ENCODE data around the gene ESPNL.

ESPNL gene

DNA sequence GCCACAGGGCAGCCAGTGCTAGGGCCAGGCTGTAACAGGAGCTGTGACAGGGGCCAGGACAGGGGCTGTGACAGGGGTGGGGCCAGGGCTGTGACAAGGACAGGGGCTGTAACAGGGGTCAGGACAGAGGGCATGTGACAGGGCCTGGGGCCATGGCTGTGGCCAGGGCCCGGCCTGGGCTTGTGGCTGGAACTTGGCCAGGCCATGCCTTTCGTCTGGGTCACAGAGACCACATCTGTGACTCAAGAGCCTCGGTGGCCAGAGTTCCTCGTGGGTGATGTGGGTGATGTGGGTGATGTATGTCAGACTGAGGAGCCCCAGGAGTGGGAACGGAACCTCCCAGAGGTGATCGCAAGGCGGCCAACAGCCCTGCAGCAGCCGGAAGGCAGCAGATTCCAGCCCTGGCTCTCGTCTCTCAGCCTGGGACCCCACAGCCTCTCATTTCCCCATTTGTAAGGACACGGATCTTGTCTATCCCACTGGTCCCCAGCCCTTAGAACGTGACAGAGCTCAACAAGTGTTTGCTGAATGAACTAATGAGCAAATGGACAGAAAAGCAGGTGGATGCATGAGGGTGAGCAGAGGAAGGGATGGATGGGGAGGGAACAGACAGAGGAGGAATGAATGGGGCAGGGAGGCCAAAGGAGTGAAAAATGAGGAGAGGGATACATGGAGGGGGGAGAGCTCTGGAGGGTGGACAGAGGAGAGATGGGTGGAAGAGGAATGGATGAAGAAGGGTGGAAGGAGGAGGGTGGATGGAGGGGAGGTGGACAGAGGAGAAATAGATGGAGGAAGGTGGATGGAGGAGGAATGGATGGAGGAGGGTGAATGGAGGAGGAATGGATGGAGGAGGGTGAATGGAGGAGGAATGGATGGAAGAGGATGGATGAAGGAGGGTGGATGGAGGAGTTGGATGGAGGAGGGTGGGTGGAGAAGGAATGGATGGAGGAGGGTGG lies 17.3 kb downstream of the ESPNL start:
- DNase-seq = no peak

- no peak for DNase-seq
Observed at GRCh38 chr2:238119756-238120462, 19.8 kb downstream of the ESPNL start.

GRCh38 chr2:238120463-238121298 lies 20.5 kb downstream of the ESPNL start:
- DNase-seq = no peak

- no peak for DNase-seq
Observed at GRCh38 chr2:238121511-238122286, 21.6 kb downstream of the ESPNL start.

DNA sequence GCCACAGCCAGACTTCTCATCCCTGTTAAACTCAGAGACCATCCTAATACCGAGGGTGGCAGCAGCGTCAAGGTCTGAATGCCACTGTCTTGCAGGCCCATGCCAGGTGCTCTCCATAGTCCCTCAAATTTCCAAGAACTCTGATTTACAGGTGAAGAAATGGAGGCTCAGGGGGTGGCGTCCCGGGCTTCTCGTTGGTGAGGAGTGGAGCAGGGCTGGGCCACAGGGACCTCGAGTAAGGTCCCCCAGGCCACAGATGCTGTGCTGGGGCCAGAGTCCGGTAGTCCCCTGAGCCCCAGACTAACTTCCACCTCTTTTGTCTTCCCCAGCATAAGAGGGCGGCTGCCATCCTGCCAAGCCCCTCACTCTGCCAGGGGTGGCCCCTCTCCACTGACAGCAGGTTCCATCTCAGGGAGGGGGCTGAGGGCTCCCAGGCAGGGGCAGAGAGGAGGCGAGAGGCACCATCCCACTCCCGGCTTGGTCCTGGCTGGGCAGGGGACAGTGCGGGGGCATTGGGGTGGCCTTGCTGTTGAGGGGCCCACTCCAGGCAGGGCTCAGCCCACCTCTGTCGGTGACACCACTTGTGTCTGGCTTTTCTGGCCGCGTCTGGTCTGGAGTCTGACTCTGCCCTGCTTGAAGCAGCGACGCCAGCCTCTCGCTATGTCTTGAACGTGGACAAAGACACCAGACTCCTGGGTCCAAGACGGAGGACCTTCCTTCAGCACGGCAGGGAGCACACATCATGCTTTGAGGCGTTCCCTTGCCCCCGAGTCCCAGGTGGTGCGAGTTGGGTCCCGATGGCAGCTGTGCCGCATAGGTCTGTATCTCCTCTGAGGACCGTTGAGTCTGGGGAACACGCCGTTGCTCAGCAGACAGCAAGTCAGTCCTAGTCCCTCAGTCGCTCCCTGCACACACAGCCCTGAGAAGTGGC lies 22.4 kb downstream of the ESPNL start:
- no peak for DNase-seq

GRCh38 chr2:238123218-238123971 lies 23.3 kb downstream of the ESPNL start:
- no peak for DNase-seq

DNA sequence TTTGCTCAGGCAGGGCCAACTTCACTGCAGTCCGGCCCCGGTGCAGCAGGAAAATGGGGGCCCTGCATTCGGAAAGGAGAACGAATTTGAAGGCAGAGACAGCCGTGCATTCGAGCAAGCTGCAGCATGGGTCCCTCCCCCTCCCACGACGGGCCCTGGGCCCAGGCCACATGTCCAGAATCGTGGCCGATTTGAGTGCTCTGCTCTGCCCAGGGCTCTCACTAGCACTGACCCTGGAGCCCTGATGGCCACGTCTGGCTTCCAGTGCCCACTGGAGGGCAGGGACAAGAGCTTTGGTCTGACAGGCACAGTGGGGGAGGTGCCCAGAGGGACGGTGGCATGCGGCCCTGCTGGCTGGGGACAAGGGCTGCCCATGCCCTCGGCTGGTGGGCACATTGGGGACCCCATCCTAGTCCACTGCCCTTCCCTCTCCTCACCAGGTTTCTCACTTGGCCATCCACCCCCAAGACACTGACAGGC lies 23.9 kb downstream of the ESPNL start:
- DNase-seq = no peak

- no peak for DNase-seq
Observed at GRCh38 chr2:238124488-238125126, 24.5 kb downstream of the ESPNL start.

- no peak for DNase-seq
Observed at GRCh38 chr2:238125127-238125885, 25.2 kb downstream of the ESPNL start.

DNA sequence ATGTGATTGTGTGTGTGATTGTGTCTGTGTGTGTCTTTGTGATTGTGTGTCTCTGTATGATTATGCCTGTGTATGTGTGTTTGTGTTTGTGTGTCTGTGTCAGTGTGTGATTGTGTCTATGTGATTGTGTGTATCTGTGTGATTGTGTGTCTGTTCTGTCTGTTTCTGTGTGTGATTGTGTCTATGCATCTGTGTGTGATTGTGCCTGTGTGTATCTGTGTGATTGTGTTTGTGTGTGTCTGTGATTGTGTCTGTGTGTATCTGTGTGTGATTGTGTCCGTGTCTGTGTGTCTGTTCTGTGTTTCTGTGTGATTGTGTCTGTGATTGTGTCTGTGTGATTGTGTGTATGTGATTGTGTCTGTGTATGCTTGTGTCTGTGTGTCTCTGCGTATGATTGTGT lies 26.2 kb downstream of the ESPNL start:
- no peak for DNase-seq

GRCh38 chr2:238126775-238127164 lies 26.6 kb downstream of the ESPNL start:
- no peak for DNase-seq

DNA sequence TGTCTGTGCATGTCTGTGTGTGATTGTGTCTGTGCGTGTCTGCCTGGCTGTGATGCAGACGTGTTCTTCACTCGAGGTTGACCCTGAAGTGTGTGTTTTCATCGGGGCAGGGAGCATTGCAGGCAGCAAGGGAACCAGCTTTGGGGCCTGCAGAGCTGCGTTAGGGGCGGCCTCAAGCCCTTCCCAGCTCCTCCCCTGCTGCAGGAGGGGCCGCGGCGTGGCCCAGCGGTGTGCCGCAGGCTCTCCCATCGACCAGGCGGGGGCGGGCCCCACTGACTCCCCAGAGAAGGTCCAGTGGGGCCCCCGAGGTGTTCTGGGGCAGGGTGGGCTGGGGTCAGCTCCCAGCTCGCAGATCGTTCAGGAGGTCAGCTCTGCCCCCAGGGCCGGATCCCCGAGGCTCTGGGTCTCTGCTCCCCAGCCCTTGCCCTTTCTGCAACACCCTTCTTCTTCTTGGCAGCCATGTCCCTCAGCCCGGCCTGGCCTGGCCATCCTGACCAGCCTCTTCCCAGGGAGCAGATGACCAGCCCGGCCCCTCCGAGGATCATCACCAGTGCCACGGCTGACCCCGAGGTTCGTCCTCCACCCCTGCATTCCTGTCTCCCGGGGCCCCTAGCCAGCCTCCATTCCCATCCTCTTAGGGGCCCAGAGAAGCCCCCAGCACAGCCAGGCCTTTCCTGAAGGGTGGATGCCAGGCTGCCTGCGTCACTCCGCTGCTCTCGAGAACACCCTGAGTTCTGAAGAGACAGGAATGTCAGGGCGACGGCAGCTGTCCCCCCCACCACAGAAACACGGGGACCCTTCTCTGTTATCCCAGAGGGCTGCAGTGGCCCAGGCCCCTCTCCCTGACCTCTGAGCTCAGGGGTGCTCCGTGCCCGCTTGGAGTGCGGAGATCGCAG lies 27.3 kb downstream of the ESPNL start:
- no peak for DNase-seq

- DNase-seq = no peak
Observed at GRCh38 chr2:238128061-238128440, 27.9 kb downstream of the ESPNL start.

DNA sequence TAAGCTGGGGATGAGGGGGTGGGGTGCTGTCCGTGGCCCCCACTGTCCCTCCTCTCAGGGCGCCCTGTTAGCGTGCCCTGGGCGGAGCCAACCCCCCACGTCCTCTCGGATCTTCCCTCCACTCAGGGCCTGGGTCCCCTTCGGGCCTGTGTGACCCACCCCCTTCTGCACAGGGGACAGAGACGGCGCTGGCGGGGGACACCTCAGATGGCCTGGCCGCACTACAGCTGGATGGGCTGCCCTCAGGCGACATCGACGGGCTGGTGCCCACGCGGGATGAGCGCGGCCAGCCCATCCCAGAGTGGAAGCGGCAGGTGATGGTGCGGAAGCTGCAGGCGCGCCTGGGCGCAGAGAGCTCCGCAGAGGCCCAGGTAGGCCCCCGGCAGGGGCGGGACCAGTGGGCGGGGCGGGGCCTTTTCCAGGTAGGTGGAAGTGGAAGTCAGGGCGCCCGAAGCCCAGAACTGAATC lies 28.4 kb downstream of the ESPNL start:
- DNase-seq = no peak

- DNase-seq = no peak
Observed at GRCh38 chr2:238129166-238130010, 29.2 kb downstream of the ESPNL start.

DNA sequence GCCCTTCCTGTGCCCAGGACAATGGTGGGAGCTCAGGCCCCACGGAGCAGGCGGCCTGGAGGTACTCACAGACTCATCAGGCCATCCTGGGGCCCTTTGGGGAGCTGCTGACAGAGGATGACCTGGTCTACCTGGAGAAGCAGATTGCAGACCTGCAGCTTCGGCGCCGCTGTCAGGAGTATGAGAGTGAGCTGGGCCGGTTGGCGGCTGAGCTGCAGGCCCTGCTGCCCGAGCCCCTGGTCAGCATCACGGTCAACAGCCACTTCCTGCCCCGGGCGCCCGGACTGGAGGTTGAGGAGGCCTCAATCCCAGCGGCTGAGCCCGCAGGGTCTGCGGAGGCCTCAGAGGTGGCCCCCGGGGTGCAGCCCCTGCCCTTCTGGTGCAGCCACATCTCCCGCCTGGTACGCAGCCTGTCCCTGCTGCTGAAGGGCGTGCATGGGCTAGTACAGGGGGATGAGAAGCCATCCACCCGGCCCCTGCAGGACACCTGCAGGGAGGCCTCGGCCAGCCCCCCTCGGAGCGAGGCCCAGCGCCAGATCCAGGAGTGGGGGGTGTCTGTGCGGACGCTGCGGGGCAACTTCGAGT lies 30.1 kb downstream of the ESPNL start:
- DNase-seq = no peak
